ENCODE data around the gene PNLDC1. TPM values are rescaled to one million over a fixed set of nuclear protein-coding genes. Genes with fewer than 3 reads are reported as not detected.

The PNLDC1 gene
- total and polyA plus RNA-seq, 3 donors from 2014 or later, result 11.4 to 31.6 (median 19.9) TPM

GRCh38 chr6:159865226-159865920 is 65.3 kb downstream of the PNLDC1 start:
- no peak for DNase-seq
- intact Hi-C loops (cut with DNase I; ENCODE audit: low total_unique reads), result loop anchor here (10.0 kb wide), 1 partner anchor 589 kb away; no protein-coding TSS in a partner anchor
- H3K27me3 ChIP-seq, result no peaks in the 10 kb centered on the region
- no peaks in the 10 kb centered on the region for H3K9me3 ChIP-seq
- peaks cover 3% of the 10 kb centered on the region for H3K4me1 ChIP-seq
- H3K4me3 ChIP-seq, result no peak overlapping the region
- no peak for TF ChIP-seq CTCF (IDR thresholded peaks at IDR 0.05)
- TF ChIP-seq POLR2A (IDR thresholded peaks at IDR 0.05), result no peak
- 85 to 87% methylated on average over 12 of the region's 12 CpGs for WGBS, 2 donors
- H3K36me3 ChIP-seq (ENCODE audit: low read depth, missing control alignments), result no peaks in the 10 kb centered on the region
- no peak overlapping the region for H3K27ac ChIP-seq

- Histone ChIP-seq H3K9me3 (no peaks in the 10 kb centered on the region), H3K4me1 (peaks cover 3% of the 10 kb centered on the region), H3K36me3 (ENCODE audit: low read depth, missing control alignments) (no peaks in the 10 kb centered on the region), H3K4me3 (no peak overlapping the region), H3K27me3 (no peaks in the 10 kb centered on the region), H3K27ac (no peak overlapping the region)
- no peak for DNase-seq
- intact Hi-C loops (cut with DNase I; ENCODE audit: low total_unique reads), result loop anchor here (10.0 kb wide), 1 partner anchor 588 kb away; no protein-coding TSS in a partner anchor
- WGBS, 2 donors, result 84 to 87% methylated on average over 18 to 27 of the region's 28 CpGs
- TF ChIP-seq CTCF (IDR thresholded peaks at IDR 0.05) (no peak), POLR2A (IDR thresholded peaks at IDR 0.05) (no peak)
Observed at GRCh38 chr6:159866286-159867247, 66.5 kb downstream of the PNLDC1 start.

Small RNA genes within 50 kb of the gene (small RNA-seq; reads per million reads assigned to genes)
- 83.5 to 132 reads per million in 2 donors for gene SNORA20
- gene SNORA29, result 0 reads per million in 2 donors

Other genes starting within 250 kb of the PNLDC1 start
- gene SOD2, start 107.0 kb upstream of the PNLDC1 start, total RNA-seq, result 10 to 100 TPM; 56.5 to 98.5 TPM
- gene SOD2, start 107.0 kb upstream of the PNLDC1 start, polyA plus RNA-seq (ENCODE audit: insufficient read depth, low read depth, low replicate concordance), result 160 TPM
- gene WTAP, start 72.8 kb upstream of the PNLDC1 start, total RNA-seq, result 10 to 100 TPM; 88.0 to 91.2 TPM
- gene WTAP, start 72.8 kb upstream of the PNLDC1 start, polyA plus RNA-seq (ENCODE audit: insufficient read depth, low read depth, low replicate concordance), result 76.7 TPM
- gene ACAT2, start 38.2 kb upstream of the PNLDC1 start, total RNA-seq, result 10 to 100 TPM; 15.8 to 17.1 TPM
- gene ACAT2, start 38.2 kb upstream of the PNLDC1 start, polyA plus RNA-seq (ENCODE audit: insufficient read depth, low read depth, low replicate concordance), result 45.9 TPM
- gene TCP1, start 10.7 kb upstream of the PNLDC1 start, total RNA-seq, result 100 to 1,000 TPM; 166 to 200 TPM
- 277 TPM for gene TCP1, start 10.7 kb upstream of the PNLDC1 start, polyA plus RNA-seq (ENCODE audit: insufficient read depth, low read depth, low replicate concordance)
- 10 to 100 TPM; 60.3 to 71.3 TPM for gene MRPL18, start 9.8 kb upstream of the PNLDC1 start, total RNA-seq
- 73.9 TPM for gene MRPL18, start 9.8 kb upstream of the PNLDC1 start, polyA plus RNA-seq (ENCODE audit: insufficient read depth, low read depth, low replicate concordance)
- gene MAS1, start 90.7 kb downstream of the PNLDC1 start, total RNA-seq, result under 1 TPM; 0.19 to 0.39 TPM
- 0.16 TPM for gene MAS1, start 90.7 kb downstream of the PNLDC1 start, polyA plus RNA-seq (ENCODE audit: insufficient read depth, low read depth, low replicate concordance)
- gene IGF2R, start 168.8 kb downstream of the PNLDC1 start, total RNA-seq, result 100 to 1,000 TPM in 1 of 2 donors, 10 to 100 TPM in 1; 84.6 to 109 TPM
- gene IGF2R, start 168.8 kb downstream of the PNLDC1 start, polyA plus RNA-seq (ENCODE audit: insufficient read depth, low read depth, low replicate concordance), result 47.3 TPM

All from testis (tissue), 3 donors.